Lower leg skin (tissue), 3 donors: ENCODE data around the gene RARRES2.

ENCODE experiments used
- CTCF ChIP-seq, 3 donors: fragments of 450-650 bp; IDR thresholded peaks; one replicate each; pipeline ENCODE4 v1.5.1; 2016; ENCODE audit warnings: antibody characterized with exemption in 3 of 3, mild to moderate bottlenecking in 3 of 3, moderate library complexity in 2 of 3
- POLR2A ChIP-seq, 2 donors: fragments of 450-650 bp; IDR thresholded peaks; one replicate each; pipeline ENCODE4 v1.6.1; 2016 to 2017; ENCODE audit warnings: antibody characterized with exemption in 2 of 2, mild to moderate bottlenecking in 1 of 2, moderate library complexity in 1 of 2

GRCh38 chr7:150345012-150345411, 3.6 kb upstream of the RARRES2 start:
- no peak for TF ChIP-seq POLR2A (IDR thresholded peaks at IDR 0.05)
- no peak for TF ChIP-seq CTCF (IDR thresholded peaks at IDR 0.05)
